ENCODE data around the gene GBA3. TPM values are rescaled to one million over a fixed set of nuclear protein-coding genes. Genes with fewer than 3 reads are reported as not detected.

The GBA3 gene
- total RNA-seq, 2 donors from 2014 or later, result 4.7 to 14.9 TPM

DNA sequence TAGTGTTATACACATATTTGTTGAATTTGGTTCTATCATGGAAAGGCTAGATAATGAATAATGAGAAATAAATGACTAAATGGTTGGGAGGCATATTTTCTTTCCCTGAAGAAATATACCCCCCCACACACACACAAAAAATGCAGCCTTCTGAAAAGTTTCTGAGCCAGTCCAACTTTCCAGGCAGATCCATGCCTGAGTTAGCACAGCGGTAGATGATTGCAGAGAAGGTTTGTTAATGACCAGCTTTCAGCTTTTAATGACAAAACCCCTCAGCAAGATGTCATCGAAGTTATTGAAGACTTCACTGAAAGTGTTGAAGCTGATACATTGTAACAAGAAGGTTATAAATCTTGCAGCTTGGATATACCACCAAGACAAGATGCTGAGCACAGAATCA lies 61.4 kb downstream of the GBA3 start:
- ATAC-seq (no peak), DNase-seq (no peak)
- intact Hi-C loops (cut with DNase I, micrococcal nuclease), result no loop called here

DNA sequence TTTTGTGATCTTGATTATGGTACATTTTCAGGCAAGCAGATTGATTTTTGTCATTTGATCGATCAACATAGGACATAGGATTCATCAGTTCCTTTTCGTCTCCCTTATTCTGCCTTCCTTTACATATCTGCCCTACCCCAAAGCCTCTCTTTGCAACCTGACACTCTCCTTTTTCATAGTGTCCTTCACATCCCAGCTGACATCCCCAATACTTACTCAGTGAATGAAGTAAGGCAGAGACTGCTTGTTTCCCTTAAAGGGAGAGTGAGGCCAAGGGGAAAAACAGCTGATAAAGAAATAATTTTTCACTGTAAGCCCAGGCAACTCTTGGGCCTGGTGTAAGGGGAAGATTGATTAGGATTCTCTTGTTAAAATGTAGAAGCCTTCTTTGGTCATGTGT lies 69.8 kb downstream of the GBA3 start:
- ATAC-seq, result no peak
- DNase-seq, result no peak
- intact Hi-C loops (cut with DNase I, micrococcal nuclease), result no loop called here

DNA sequence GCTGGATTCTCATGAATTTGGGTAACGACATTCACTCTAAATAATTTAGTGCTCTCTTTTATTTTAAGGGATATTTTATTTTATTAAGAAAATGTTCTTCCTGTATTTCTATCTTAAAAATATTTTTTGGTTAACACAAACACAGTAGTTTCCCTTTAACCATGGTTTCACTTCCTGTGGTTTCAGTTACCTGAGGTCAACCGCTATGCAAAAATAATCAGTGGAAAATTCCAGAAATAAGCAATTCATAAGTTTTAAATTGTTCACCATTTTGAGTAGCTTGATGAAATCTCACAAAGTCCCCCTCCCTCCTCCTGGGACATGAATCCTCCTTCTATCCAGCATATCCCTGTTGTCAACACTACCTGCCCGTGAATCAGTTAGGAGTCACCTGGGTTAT lies 71.4 kb downstream of the GBA3 start:
- DNase-seq, result no peak
- intact Hi-C loops (cut with DNase I, micrococcal nuclease), result no loop called here
- no peak for ATAC-seq

DNA sequence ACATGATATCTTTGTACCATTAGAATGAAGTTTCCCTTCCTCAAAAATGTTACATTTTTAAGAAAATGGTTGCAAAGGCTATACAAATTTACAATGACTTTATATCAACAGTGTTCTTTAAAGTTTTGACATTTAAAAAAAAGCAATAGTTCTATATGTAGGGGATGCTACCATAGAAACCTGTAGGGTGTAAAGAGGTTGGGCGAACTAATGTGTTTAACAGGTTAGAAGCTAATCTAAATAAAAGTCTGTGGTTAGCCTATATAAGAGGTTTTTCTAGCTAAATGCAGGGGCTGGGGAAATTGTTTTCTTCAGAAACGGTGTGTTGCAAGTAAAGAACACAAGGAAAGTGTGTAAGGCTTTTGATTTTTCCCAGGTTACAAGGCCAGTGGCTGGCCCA lies 73.3 kb downstream of the GBA3 start:
- no peak for ATAC-seq
- intact Hi-C loops (cut with DNase I, micrococcal nuclease), result no loop called here
- no peak for DNase-seq

DNA sequence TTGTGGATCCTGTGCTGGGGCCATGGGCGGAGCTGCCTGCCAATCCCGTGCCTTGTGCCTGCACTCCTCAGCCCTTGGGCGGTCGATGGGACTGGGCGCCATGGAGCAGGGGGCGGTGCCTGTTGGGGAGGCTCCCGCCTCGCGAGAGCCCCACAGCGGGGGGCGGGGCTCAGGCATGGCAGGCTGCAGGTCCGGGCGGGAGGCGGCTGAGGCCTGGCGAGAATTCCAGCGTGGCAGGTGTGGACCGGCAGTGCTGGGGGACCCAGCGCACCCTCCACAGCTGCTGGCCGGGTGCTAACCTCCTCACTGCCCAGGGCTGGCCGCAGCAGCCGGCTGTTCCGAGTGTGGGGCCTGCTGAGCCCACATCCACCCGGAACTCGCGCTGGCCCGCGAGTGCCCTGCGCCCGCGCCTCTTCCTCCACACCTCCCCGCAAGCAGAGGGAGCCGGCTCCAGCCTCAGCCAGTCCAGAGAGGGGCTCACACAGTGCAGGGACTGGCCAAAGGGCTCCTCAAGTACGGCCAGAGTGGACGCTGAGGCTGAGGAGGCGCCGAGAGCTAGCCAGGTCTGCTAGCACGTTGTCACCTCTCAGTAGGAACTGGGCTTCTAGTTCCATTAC lies 85.9 kb downstream of the GBA3 start:
- ATAC-seq (no peak), DNase-seq (no peak)
- intact Hi-C loops (cut with DNase I, micrococcal nuclease), result no loop called here

DNA sequence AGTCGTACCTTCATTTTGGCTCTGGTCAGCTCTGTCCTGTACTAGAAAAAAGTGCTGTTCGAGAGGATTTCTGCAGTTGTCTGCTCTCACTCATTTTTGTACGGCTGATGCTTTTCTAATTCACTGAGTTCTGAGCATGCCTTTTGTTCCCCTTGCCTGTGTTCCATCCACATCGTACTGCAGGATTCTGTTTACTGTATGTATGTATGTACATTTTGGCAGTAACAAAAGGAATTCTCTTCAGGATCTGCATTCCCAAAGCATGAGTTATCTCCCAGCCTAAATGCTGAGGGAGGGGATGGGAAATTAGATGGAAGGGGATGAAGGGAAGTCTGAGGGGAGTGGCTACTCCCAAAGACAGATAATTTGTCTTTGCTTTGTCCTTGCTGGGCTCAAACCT lies 87.6 kb downstream of the GBA3 start:
- DNase-seq (no peak), ATAC-seq (no peak)
- intact Hi-C loops (cut with DNase I, micrococcal nuclease), result no loop called here

DNA sequence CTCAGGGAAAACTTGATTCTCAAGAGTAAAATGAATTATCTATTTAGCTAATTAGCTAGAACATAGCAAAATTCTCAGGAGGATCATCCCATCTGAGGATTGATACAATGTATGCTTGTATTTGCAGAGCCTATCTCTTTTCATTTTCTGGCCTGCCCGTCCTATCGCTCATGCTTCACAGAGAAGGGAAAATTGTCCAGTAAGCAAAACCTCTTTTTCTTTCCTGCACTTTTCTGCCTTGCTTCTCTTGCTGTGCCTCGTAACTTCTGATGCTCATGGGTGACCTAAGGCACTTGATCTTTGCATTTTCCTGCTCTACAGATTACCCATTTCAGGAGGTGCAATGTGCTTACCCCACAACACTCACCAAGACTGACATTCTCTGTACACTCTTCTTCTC lies 88.1 kb downstream of the GBA3 start:
- intact Hi-C loops (cut with DNase I, micrococcal nuclease), result no loop called here
- DNase-seq (no peak), ATAC-seq (no peak)

DNA sequence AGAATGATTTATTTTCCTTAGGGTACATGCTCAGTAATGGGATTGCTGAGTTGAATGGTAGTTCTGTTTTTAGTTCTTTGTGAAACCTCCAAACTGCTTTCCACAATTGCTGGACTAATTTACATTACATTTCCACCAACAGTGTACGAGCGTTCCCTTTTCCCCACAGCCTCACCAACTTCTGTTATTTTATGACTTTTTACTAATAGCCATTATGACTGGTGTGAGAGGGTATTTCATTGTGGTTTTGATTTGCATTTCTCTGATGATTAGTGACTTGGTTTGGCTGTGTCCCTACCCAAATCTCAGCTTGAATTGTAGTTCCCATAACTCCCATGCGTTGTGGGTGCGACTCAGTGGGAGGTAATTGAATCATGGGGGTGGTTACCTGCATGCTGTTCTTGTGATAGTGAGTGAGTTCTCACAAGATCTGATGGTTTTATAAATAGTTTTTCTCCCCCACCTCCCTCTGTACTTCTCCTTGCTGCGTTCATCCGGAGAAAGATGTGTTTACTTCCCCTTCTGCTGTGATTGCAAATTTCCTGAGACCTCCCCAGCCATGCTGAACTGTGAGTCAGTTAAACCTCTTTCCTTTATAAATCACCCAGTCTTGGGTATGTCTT lies 95.1 kb downstream of the GBA3 start:
- no peak for DNase-seq
- ATAC-seq, result no peak
- intact Hi-C loops (cut with DNase I, micrococcal nuclease), result no loop called here

DNA sequence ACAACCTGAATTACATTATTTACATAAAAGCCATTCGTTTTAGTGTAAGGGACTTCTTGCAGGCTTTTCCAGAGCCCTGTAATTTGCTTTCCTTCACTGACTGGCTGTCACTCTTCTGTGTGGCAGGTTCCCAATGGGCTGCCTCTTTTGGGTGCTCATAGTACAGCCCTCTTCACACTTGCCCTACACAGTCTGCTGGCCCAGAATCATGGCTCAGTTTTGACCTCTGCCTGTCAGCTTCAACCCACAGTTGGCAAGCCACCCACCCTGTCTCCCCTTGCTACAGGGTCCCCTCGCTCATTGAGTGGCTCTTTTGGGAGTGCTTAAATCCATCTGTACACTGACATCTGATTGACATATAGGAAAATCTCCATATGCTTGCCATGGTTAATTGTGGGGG lies 97.9 kb downstream of the GBA3 start:
- no peak for DNase-seq
- intact Hi-C loops (cut with DNase I, micrococcal nuclease), result no loop called here
- no peak for ATAC-seq

DNA sequence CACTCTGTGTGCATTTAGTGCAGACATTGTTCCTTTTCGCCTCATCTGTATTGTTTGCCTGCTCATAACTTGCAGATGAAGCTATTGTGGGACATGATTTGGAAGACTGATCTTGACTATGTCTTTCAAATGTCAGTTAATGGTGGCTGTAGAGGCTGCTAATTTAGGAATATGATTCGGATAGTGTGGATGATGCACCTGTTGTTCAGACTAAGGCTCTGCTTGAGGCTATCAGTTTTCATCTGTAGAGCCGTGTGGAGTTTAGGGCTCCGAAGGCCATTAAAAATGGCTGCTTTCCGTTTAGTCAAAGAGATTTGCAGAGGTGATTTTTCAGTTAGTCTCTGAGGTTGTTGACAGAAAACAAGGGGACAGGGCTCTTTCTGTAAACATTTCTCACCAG lies 102.0 kb downstream of the GBA3 start:
- ATAC-seq (no peak), DNase-seq (no peak)
- intact Hi-C loops (cut with DNase I, micrococcal nuclease), result no loop called here

DNA sequence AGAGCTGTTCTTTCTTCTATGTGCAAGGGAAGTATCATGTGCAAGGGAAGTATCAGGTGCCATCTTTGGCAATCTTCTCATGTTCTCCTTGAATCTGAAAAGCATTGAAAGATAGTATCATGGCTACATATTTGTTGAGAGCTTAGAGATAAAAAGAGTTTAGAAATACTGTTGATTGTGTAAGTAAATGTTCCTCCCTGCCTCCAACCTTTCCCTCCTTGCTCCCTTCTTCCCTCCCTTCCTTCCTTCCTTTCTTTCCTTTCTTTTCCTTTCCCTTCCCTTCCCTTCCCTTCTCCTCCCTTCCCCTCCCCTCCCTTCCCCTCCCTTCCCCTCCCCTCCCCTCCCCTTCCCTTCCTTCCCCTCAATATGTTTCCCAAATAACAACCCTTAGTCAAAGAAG lies 108.7 kb downstream of the GBA3 start:
- intact Hi-C loops (cut with DNase I, micrococcal nuclease), result no loop called here
- ATAC-seq (no peak), DNase-seq (no peak)

DNA sequence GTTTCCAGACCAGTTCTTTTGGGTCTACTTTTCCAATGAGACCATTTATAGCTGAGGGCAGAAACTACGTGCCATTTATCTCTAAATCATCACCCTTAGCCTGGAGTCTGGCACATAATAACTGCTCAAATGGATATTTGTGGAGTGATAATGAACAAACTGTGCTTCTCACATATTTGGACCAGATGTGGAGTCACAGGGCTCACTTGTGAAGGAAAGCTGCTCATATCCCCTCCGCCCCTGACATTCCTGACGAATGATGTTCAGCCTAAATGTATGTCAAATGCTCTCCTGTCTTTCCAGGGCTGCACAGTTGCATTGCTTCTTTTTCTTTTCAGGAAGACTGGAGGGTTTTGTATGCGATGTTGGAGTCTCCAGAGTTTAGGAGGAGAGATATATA lies 110.1 kb downstream of the GBA3 start:
- intact Hi-C loops (cut with DNase I, micrococcal nuclease), result no loop called here
- DNase-seq, result no peak
- no peak for ATAC-seq

DNA sequence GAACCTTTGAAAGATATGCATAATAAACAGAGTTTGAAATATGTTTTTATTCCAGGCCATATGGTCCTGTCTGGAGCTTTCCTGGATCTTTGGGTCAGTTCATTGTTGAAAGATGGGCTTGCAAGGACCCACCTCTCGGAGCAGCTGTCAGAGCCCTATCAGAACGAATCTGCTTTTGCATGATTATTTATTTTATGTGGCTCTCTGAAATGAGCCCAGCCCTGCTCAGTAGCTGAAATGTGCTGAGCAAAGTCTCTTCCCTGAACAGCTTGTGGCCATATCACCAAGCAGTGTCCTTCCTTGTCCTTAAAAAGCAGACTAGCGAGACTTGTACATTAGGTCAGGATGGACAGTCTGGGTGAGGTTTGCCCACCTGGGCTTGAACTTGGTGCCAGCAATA lies 110.8 kb downstream of the GBA3 start:
- intact Hi-C loops (cut with DNase I, micrococcal nuclease), result no loop called here
- DNase-seq, result no peak
- no peak for ATAC-seq

DNA sequence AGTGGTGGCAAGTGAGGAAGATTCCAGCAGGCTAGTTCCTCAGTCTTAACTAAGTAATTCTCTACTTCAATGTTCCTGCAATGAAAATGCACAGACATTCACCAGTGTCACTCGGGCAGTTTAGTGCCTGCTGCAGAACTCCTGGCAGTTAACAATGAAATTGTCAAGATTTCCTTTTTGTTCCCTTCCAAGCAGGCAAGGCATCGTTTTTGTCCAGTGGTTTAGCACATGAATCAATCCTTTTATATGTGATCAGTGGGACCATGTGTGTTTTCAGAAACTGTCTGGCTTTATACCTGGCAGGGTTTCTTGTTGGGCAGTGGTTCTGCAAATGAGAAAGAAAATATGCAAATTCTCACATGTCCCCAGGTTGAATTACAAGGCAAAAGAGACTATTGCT lies 122.2 kb downstream of the GBA3 start:
- ATAC-seq (no peak), DNase-seq (no peak)
- intact Hi-C loops (cut with DNase I, micrococcal nuclease), result no loop called here

DNA sequence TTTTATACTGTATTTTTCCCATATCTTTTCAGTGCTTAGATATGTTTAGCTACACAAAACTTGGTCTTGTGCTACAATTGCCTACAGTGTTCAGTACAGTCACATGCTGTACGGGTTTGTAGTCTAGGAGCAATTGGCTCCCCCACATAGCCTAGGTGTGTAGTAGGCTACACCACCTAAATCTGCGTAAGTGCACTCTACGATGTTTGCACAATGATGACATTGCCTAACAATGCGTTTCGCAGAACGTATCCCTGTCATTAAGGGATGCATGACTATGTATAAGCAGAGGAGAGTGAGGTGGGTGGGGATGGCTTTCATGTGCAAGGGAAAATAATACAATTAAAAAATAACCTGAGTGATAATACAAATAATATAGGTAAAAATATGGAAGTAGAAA lies 131.4 kb downstream of the GBA3 start:
- DNase-seq (no peak), ATAC-seq (no peak)
- intact Hi-C loops (cut with DNase I, micrococcal nuclease), result no loop called here

DNA sequence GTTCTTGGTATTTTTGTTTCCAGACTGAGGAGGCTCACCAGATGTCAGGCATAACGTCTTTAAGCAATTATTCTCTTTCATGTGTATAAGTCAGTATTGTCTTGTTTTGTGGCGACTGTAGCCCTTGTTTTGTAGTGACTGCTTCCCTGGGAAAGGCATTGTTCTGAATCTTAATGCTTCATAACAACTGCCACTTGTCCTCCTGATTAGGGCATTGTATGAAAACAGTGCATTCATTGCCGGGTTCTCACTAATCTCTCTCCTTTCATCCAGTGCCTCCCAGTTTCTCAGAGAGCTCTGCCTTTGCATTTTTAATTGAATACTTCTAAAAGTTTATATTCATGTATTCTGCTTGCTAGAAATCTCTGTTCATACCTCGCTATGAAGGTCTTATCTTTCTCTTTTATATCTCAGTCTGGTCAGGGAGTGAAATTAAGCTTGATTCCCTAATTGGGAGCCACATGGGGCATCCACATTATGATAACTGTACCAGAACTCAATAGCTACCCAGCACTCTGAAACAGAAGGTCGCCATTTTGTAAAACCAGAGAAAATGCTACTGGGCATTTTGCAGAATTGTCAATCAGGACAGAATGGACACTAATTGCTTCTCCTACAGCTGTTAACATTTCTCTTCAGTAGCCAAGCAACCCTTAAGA lies 149.8 kb downstream of the GBA3 start:
- DNase-seq (no peak), ATAC-seq (no peak)
- intact Hi-C loops (cut with DNase I, micrococcal nuclease), result no loop called here

DNA sequence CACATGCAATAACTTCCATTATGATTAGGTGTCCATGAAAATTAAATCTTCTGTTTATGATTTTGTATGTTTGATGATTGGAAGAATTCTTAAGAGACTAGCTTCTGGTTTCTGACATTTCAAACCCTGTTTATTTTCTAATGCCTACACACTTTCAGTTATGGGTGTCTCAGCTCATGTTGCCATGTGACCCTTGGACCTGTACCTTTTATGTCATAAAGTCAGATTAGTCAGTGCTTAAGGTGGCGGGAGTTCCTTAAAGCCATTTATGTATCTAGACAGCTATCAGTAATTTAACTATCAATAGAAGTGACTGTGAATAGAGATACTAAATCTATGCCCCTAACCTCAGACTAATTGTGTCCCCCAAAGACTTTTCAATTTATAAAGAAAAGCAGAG lies 155.6 kb downstream of the GBA3 start:
- ATAC-seq (peak; percentile 99), DNase-seq (peak; percentile 18 to 38)
- intact Hi-C loops (cut with DNase I, micrococcal nuclease), result no loop called here

DNA sequence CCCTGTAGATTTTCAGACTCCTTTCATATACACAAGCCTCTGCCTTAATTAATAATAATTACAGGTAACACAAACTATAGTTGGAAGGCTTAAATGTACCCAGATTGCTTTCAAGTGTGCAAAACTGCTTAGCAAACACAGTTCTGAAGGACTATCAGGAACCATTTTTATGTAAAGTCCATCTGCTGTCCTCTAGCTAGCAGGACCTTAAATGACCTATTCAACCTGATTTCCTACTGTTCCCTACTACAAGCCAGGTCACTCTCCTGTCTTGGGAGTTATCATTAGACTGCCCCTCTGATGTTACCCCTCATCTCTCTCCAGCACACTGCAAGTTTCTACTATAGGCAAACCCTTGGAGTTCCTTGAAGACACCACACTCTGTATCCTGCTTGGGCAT lies 157.3 kb downstream of the GBA3 start:
- ATAC-seq (peak; percentile 26), DNase-seq (no peak)
- intact Hi-C loops (cut with DNase I, micrococcal nuclease), result no loop called here

DNA sequence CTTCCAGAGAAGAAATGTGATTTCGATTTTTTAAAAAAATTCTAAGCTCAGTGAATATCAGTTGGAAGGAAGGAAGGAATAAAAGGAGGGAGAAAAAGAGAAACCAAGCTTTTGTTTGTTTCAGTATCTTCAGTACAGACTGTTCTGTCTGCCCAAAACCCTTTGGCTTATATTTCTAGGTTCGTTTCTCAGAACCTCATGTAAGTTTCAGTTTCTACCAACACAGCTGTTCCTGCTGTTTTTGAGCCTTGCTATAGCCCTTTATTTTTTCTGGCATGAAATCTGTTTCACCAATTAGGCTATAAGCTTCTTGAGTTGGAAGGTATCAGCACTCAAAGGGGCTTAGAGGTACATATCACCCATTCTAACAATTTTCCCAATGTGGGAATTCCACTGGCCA lies 157.9 kb downstream of the GBA3 start:
- intact Hi-C loops (cut with DNase I, micrococcal nuclease), result no loop called here
- ATAC-seq (no peak), DNase-seq (no peak)

DNA sequence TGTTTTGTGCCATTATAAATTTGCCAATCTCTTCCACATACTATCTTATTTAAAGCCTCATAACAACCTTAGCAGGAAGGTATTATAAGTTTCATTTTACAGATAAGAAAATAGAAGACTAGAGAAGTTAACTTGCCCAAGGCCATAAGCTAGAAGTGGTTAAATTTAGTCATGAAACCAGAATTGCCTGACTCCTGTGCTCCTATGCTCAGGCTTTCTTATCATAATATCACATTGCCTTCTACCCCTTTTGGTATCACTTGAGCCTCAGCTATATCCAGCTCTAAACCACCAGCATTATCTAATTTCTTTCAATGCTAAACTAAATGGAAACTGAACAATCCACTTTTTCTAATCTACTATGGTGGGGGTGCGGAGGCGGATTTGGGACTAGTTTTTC lies 164.7 kb downstream of the GBA3 start:
- ATAC-seq, result no peak
- DNase-seq, result no peak
- intact Hi-C loops (cut with DNase I, micrococcal nuclease), result no loop called here

DNA sequence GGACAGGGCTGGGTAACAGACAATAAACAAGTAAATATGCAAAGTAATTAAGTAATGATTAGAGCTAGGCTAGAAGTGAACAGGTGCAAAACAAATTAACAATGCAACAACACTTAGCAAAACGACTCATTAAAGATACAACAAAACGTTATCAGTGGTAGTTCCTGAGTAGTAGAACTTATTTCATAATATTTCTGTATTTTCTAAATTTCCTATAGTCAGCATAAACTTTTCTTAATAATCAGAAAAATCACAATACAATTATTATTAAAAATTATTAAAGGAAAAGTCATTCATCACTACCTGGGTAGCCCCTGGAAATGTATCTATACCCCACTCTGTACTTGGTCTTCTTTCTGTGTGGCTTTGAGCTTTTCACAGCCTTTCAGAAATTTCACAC lies 166.6 kb downstream of the GBA3 start:
- no peak for ATAC-seq
- intact Hi-C loops (cut with DNase I, micrococcal nuclease), result no loop called here

More for the DNA sequence above, 166.6 kb downstream of the GBA3 start:
- no peak for DNase-seq
